Activated naive CD8-positive, alpha-beta T cell treated with anti-CD3 and anti-CD28 coated beads, Interleukin-2, amount 50 U/mL, for 24 hours (primary cell): ENCODE data around the gene PRM1.
"Not testable (repeated sequence)": the region's sequence is repeated elsewhere in the genome, so short reads cannot be mapped to it uniquely, and the experiment has no call there.

Source experiments
- ATAC-seq: fragments of 150-1000 bp; cut with Tn5 transposase; one replicate; pipeline ENCODE4 v1.10.0; 2021
- DNase-seq: peaks from one replicate; pipeline ENCODE4 v3.0.0; 2021
- H3K27ac Mint-ChIP-seq: one replicate; pipeline ENCODE4 v1.8.0; 2021; ENCODE audit warnings: mild to moderate bottlenecking, mixed read lengths
- H3K27me3 Mint-ChIP-seq: one replicate; pipeline ENCODE4 v1.8.0; 2021; ENCODE audit warnings: mixed read lengths
- H3K36me3 Mint-ChIP-seq: one replicate; pipeline ENCODE4 v1.8.0; 2021; ENCODE audit warnings: low read depth, mixed read lengths
- H3K4me1 Mint-ChIP-seq: one replicate; pipeline ENCODE4 v1.8.0; 2021; ENCODE audit warnings: mixed read lengths
- H3K4me3 Mint-ChIP-seq: one replicate; pipeline ENCODE4 v1.8.0; 2021; ENCODE audit warnings: mild to moderate bottlenecking, moderate library complexity, mixed read lengths
- H3K9me3 Mint-ChIP-seq: one replicate; pipeline ENCODE4 v1.8.0; 2021; ENCODE audit warnings: mixed read lengths

Gene PRM1

DNA sequence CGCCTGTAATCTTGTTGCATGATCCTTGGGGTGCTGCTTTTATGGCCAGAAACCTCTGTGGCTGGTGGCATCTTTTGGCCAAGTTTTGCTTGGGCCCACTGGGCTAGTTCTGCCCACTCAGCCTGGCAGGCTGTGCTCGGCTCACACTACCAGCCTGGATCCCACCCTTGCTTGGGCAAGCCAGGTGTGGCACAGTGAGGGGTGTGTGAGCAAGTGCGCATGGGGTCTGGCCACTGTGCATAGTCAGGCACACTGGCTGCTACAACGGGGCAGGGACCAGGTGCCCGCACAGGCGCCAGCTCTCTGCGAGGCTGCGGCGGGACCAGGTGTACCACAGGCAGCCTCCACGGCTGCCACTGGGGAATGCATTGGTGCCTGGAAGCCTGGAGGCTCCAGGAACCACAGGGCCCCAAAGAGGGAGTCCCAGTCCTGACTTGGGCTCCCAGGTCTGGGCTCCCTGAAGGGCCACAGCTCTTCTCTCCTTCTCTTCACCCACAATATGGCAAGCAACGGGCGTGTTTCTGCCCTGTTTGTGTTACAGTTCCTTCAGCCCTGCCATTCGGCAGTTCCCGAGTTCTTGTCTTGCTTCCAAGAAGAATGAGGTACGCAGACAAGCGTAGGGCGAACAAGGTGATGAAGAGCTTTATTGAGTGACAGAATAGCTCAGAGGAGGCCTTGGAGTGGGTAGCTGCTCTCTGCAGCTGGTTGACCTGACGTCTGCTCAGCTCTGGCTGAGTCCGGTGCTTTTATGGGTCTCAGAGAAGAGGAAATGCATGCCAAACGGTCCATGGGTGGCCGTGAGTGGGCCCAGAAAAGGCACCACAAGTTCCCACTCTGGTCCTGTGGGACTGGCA, 26.7 kb upstream of the PRM1 start:
- H3K9me3 Mint-ChIP-seq = no peaks in the 10 kb centered on the region
- H3K27ac Mint-ChIP-seq = no peak overlapping the region
- H3K4me3 Mint-ChIP-seq = no peak overlapping the region
- DNase-seq = no peak
- no peaks in the 10 kb centered on the region for H3K36me3 Mint-ChIP-seq
- no peaks in the 10 kb centered on the region for H3K27me3 Mint-ChIP-seq
- ATAC-seq = no peak
- peaks cover 39% of the 10 kb centered on the region for H3K4me1 Mint-ChIP-seq

DNA sequence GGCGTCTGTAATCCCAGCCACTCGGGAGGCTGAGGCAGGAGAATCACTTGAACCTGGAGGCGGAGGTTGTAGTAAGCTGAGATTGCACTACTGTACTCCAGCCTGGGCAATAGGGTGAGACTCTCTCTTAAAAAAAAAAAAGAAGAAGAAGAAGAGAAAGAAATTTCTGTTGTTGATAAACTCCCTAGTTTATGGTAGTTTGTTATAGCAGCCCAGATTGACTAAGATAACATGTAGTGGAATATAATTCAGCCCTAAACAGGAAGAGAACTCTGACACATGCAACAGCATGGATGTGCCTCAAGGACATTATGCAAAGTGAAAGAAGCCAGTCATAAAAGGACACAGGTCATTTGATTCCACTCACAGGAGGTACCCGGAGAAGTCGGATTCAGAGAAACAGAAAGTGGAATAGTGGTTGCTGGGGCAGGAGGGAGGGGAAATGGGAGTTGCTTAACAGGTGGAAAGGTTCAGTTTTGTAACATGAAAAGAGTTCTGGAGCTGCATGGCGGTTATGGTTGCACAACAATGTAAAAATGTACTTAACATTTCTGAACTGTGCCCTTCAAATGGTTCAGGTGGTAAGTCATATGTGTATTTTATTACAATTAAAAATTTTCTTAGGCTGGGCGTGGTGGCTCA, 26.0 kb upstream of the PRM1 start:
- H3K36me3 Mint-ChIP-seq = no peaks in the 10 kb centered on the region
- H3K4me1 Mint-ChIP-seq = peaks cover 32% of the 10 kb centered on the region
- ATAC-seq (no peak), DNase-seq (no peak)
- H3K4me3 Mint-ChIP-seq = no peak overlapping the region
- H3K27ac Mint-ChIP-seq = no peak overlapping the region
- no peaks in the 10 kb centered on the region for H3K27me3 Mint-ChIP-seq
- H3K9me3 Mint-ChIP-seq = no peaks in the 10 kb centered on the region

DNA sequence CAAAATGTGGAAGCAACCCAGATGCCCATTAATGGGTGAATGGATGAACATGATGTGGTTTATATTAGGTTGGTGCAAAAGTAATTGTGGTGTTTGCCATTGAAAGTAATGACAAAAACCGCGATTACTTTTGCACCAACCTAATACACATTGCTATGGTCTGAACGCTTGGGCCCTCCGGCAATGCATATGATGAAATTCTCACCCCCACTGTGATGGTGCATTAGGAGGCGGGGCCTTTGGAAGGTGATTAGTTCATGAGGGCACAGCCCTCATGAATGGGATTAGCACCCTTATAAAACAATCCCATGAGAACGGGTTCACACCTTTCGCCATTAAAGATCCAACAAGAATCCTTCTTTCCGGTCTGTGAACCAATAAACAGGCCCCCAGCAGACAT, 25.3 kb upstream of the PRM1 start:
- Mint-ChIP-seq H3K27ac (no peak overlapping the region), H3K27me3 (no peaks in the 10 kb centered on the region), H3K36me3 (no peaks in the 10 kb centered on the region), H3K4me3 (no peak overlapping the region), H3K9me3 (no peaks in the 10 kb centered on the region), H3K4me1 (peaks cover 26% of the 10 kb centered on the region)
- no peak for DNase-seq
- no peak for ATAC-seq

DNA sequence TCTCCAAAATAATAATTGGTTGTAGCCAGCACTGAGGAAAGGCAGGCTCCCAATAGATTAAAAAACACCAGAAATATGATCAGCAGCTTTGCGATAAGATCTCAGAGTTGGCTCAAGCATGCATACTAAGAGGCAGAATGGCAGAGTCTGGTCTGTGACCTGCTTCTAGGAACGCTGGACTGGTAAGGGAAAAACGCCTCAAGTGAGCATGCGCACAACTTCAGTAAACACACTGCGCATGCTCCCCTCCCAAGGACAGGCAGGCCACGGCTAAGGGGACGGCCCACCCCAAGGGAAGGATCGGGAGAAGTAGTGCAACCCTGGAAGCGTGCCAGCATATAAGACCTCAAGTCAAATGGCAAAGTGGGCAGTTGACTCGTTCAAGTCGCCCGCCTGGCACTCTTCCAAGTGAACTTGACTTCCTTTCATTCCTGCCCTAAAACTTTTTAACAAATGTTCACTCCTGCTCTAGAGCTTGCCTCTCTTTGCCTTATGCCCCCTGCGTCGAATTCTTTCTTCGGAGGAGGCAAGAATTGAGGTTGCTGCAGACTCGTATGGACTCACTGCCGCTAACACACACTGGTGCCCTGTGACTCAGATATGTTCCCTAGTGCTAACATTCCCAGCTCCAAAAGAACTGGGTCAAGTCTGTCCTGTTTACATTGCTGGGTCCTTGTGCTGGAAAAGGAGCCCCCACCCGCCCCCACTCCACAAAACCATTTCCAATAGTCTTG, 22.4 kb upstream of the PRM1 start:
- Mint-ChIP-seq H3K4me3 (no peak overlapping the region), H3K27me3 (peaks cover under 1% of the 10 kb centered on the region), H3K9me3 (no peaks in the 10 kb centered on the region), H3K36me3 (no peaks in the 10 kb centered on the region), H3K4me1 (peaks cover 17% of the 10 kb centered on the region), H3K27ac (no peak overlapping the region)
- ATAC-seq (no peak), DNase-seq (no peak)

DNA sequence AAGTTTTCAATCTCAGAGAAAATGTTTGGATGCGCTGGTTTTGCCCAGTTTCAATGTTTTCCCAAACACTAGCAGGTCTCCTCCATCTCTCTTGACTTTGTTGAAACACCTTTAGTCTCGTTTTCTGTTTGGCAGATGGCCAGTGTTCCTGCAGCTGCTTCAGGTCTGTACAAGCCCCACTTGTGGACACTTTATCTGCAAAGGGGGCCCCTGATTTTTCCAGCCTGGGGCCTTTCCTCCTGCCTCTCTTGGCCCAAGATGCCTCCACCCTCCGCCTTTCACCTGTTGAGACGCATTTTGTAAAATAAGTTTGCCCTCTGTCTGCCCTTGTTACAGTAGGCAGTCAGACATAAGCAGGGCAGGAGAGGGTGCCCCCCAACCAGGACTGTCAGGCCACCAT, 21.8 kb upstream of the PRM1 start:
- Mint-ChIP-seq H3K4me3 (no peak overlapping the region), H3K4me1 (peaks cover 18% of the 10 kb centered on the region), H3K27ac (no peak overlapping the region), H3K27me3 (peaks cover 1% of the 10 kb centered on the region), H3K36me3 (no peaks in the 10 kb centered on the region), H3K9me3 (no peaks in the 10 kb centered on the region)
- no peak for DNase-seq
- no peak for ATAC-seq

DNA sequence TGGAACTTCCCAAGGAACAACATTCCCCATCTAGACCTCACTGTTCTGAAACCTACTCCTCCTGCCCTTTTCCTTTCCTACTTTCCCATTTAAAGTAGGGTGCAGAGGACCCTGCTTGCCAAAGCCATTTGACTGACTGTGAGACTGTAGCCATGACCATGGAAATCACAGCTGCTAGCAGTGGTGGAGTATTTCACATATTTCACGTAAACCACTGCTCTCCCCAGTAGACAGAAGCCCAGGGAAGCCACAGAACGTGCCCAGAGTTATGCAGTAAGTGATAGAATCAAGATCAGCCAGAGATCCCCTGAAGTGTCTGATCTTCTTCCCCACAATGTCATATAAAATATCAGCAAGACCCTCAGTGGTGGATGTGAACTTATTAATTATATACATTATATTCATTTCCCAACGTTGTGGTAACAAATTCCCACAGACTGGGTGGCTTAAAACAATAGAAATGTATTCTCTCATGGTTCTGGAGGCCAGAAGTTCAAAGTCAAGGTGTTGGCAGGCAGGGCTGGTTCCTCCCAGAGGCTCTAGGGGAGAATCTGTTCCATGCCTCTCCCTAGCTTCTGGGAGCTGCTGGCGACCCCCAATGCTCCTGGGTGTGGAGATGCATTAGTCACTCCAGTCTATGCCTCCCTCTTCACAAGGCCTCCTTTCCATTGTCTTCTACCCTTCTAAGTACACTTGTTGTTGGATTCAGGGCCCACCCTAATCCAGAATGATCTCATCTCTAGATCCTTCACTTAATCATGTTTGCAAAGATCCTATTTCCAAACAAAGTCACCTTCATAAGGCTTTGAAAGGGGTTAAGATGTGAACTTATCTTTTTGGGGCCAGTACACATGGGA, 20.7 kb upstream of the PRM1 start:
- DNase-seq (no peak), ATAC-seq (no peak)
- no peaks in the 10 kb centered on the region for H3K9me3 Mint-ChIP-seq
- H3K36me3 Mint-ChIP-seq = no peaks in the 10 kb centered on the region
- no peak overlapping the region for H3K4me3 Mint-ChIP-seq
- H3K27ac Mint-ChIP-seq = no peak overlapping the region
- peaks cover 25% of the 10 kb centered on the region for H3K4me1 Mint-ChIP-seq
- peaks cover 1% of the 10 kb centered on the region for H3K27me3 Mint-ChIP-seq

DNA sequence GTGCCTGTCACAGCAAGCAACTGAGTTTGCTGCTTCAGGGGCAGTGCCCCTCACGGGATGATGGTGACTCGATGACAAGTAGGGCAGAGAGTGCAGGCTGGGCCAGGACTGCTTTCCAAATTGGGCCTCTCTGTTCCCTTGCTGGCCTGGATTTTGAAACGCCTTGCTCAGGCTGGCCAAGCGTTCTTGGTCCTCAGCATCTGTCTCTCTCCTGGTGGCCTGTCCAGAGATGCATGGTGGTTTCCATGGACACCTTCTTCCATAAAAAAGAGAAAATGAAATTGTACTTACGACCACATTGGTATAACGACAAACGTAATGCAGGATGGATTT, 19.4 kb upstream of the PRM1 start:
- Mint-ChIP-seq H3K9me3 (no peaks in the 10 kb centered on the region), H3K4me3 (no peak overlapping the region), H3K4me1 (peaks cover 35% of the 10 kb centered on the region), H3K36me3 (no peaks in the 10 kb centered on the region), H3K27me3 (peaks cover 1% of the 10 kb centered on the region), H3K27ac (no peak overlapping the region)
- ATAC-seq = no peak
- no peak for DNase-seq

DNA sequence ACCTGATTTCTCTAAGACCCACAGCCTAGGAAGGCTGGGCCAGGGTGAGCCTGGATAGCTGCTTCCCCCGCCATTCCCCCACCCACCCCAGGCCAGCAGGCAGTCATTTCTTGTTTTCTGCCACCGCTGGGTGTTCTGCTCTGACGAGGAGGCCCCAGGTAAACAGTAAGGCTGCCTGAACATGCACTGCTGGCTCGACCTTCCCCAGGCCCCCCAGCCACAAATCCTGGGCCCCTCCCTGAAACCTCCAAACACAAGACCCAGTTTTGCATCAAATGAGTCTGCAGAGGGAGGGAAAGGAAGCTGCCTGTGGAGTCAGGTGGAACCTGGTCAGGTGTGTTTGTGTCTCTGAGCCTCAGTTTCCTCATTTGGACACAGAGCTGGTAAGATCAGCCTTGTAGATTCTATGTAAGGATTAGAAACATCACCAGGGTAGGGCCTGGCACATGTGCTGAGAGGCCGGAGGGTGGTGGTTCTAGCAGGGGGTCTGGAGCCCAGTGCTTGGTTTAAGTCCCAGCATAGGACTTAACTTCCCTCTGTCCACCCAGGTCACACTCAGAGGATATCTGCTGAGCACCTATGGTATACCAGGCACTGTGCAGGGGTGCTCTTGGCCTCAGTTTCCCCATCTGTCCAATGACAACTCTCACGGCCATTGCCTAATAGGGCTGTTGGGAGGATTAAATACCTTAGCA, 18.9 kb upstream of the PRM1 start:
- Mint-ChIP-seq H3K4me1 (peaks cover 37% of the 10 kb centered on the region), H3K9me3 (no peaks in the 10 kb centered on the region), H3K4me3 (no peak overlapping the region), H3K36me3 (no peaks in the 10 kb centered on the region), H3K27ac (no peak overlapping the region), H3K27me3 (peaks cover 1% of the 10 kb centered on the region)
- DNase-seq (no peak), ATAC-seq (no peak)

DNA sequence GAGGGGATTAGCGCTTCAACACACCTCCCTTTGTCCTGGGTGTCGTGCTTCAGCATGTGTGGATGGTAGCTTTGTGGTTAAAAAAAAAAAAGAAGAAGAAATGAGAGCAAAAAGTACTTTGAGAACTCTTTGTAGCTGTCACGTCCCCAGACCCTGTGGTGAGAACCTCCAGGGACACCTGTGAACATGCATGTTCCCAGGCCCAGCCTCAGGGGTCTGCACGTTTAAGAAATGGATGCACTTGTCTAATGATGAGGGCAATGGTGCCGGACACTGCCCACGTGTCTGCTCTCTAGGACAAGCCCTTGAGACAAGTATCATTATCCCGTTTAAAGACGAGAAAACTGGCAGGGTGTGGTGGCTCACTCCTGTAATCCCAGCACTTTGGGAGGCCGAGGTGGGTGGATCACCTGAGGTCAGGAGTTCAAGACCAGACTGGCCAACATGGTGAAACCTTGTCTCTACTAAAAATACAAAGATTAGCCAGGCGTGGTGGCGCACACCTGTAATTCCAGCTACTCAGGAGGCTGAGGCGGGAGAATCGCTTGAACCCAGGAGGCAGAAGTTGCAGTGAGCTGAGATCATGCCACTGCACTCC, 17.9 kb upstream of the PRM1 start:
- not testable (repeated sequence) for DNase-seq, H3K27me3 Mint-ChIP-seq, H3K9me3 Mint-ChIP-seq, H3K4me3 Mint-ChIP-seq, ATAC-seq, H3K36me3 Mint-ChIP-seq
- peaks cover 42% of the 10 kb centered on the region for H3K4me1 Mint-ChIP-seq
- peak overlapping the region; percentile 46 for H3K27ac Mint-ChIP-seq

DNA sequence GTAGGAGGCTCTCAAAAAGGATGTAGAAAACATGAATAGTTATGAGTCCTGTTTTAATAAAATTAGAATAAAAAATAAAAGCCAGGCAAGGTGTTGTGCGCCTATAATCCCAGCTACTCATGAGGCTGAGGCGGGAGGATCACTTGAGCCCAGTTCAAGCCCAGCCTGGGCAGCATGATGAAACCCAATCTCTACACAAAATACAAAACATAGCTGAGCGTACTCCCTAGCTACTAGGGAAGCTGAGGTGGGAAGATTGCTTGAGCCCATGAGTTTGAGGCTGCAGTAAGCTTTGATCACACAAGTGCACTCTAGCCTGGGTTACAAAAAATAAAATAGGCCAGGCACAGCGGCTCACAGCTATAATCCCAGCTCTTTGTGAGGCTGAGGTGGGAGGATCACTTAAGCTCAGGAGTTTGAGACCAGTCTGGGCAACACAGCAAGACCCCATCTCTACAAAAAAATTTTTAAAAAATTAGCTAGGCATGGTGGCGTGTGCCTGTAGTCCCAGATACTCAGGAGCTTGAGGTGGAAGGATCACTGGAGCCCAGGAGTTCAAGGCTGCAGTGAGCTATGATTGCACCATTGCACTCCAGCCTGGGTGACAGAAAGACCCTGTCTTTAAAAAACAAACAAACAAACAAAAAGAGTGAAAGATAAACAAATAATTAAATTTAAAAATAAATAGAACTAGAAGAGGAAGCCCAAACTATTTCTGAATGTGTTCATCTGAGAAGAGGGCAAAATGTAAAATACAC, 17.2 kb upstream of the PRM1 start:
- ATAC-seq = no peak
- Mint-ChIP-seq H3K27ac (peak overlapping the region; percentile 46), H3K4me1 (peaks cover 47% of the 10 kb centered on the region), H3K9me3 (no peaks in the 10 kb centered on the region), H3K36me3 (no peaks in the 10 kb centered on the region), H3K4me3 (no peak overlapping the region), H3K27me3 (peaks cover 5% of the 10 kb centered on the region)
- DNase-seq = no peak

DNA sequence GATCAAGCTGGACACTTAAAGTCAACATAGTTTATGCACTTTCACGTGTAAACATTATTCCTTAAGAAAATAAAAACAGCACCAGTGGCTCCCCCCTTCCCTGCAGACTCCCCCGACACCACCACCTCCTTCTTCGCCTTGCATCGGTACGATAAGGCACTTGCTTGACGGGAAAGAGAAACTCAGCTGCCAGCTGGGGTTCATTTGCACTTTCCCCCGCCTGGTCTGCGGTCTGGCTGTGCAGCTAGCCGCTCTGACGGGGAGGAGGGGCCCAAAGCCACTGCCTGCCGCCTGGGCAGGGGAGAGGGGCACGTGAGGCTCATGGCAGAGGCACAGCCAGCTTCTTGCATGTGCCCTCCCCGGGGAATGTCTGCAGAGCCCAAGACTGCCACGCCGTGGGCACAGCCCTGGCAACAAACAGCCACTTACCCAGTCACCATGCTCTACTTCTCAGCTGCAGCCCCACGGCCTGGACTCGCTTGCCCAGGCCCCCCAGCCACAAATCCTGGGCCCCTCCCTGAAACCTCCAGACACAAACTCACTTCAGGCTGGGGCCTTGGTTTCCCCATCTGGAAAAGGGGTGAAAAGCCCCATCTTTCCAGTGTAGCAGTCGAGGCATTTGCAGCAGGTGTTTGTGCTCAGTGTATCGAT, 16.5 kb upstream of the PRM1 start:
- DNase-seq = peak; percentile 75
- H3K27me3 Mint-ChIP-seq = peaks cover 5% of the 10 kb centered on the region
- no peaks in the 10 kb centered on the region for H3K36me3 Mint-ChIP-seq
- H3K4me3 Mint-ChIP-seq = peak overlapping the region; percentile 54
- peak; percentile 84 for ATAC-seq
- H3K9me3 Mint-ChIP-seq = no peaks in the 10 kb centered on the region
- H3K27ac Mint-ChIP-seq = peak overlapping the region; percentile 50
- H3K4me1 Mint-ChIP-seq = peaks cover 51% of the 10 kb centered on the region

DNA sequence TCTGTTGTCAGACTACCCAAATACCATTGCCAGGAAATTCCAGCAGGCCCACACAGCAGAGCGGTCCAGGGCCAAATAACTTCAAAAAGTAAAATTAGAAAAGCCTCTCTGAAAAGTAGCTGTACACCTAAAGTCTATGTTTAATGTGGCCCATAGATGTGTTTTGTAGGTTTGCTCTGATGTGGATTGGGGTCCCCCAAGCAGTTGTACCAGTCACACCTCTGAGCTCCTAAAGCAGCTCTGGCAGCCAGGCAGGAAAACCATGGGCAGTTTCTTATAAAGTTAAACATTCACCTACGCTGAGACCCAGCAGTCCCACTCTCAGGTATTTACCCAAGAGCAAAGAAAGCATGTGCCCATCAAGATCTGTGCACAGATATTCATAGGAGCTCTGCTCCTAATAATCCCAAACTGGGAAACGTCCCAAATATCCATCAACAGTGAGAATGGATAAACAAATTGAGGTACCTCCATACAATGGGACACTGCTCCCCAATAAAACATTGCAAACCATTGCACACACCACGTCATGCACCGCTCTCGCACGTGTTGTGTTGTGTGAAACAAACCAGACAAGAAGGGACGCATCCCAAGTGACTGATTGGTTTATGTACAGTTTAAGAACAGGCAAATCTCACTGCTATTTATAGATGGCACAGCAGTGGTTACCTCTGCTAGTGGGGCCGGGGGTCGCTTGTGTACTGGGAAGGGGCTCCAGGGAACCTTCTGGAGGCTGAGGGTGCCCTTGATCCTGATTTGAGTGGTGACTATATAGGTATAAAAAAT, 15.8 kb upstream of the PRM1 start:
- no peak for ATAC-seq
- Mint-ChIP-seq H3K27me3 (peaks cover 8% of the 10 kb centered on the region), H3K9me3 (no peaks in the 10 kb centered on the region), H3K4me3 (peak overlapping the region; percentile 54), H3K27ac (peak overlapping the region; percentile 50), H3K36me3 (no peaks in the 10 kb centered on the region), H3K4me1 (peaks cover 51% of the 10 kb centered on the region)
- no peak for DNase-seq
